HepG2 (cell line): Measurements from ENCODE around the gene WDR53. TPM values are rescaled to one million over a fixed set of nuclear protein-coding genes. Genes with fewer than 3 reads are reported as not detected.

Source experiments
- BHLHE40 ChIP-seq: IDR thresholded peaks from 2 replicates; pipeline ENCODE4 v1.6.1; 2011; ENCODE audit warnings: low read length, improper control_type of control experiment
- CREM ChIP-seq, 2 experiments: sonication (generic) in 1 of 2; formaldehyde crosslinking in 1 of 2; IDR thresholded peaks; 2 replicates each; pipeline versions ENCODE4 v1.4.0 to v1.6.1; 2016 to 2020; ENCODE audit warnings: antibody characterized with exemption in 1 of 2, mild to moderate bottlenecking in 1 of 2, missing genetic modification reagents in 1 of 2
- GLI4 ChIP-seq: sonication (generic); formaldehyde crosslinking; IDR thresholded peaks from 2 replicates; pipeline ENCODE4 v1.5.1; 2020; ENCODE audit warnings: missing genetic modification reagents, mild to moderate bottlenecking, moderate library complexity, borderline replicate concordance
- HMG20B ChIP-seq: conservative IDR thresholded peaks from 2 replicates; pipeline ENCODE4 v1.6.1; 2016; ENCODE audit warnings: missing genetic modification reagents, missing compliant biosample characterization
- HOXA5 ChIP-seq: sonication (generic); formaldehyde crosslinking; IDR thresholded peaks from 2 replicates; pipeline ENCODE4 v1.4.0; 2020; ENCODE audit warnings: missing genetic modification reagents
- KDM2A ChIP-seq: sonication (generic); formaldehyde crosslinking; IDR thresholded peaks from 2 replicates; pipeline ENCODE4 v1.4.0; 2020; ENCODE audit warnings: low read depth, missing genetic modification reagents, borderline replicate concordance
- MAF1 ChIP-seq: sonication (generic); formaldehyde crosslinking; IDR thresholded peaks from 2 replicates; pipeline ENCODE4 v1.5.0; 2020; ENCODE audit warnings: missing genetic modification reagents, borderline replicate concordance
- MAFK ChIP-seq, 2 experiments: IDR thresholded peaks in 1 of 2; conservative IDR thresholded peaks in 1 of 2; 2 replicates each; pipeline ENCODE4 v1.6.1; 2011; ENCODE audit warnings: improper control_type of control experiment in 2 of 2, low read length in 2 of 2
- MIXL1 ChIP-seq: IDR thresholded peaks from 2 replicates; pipeline ENCODE4 v1.6.1; 2016
- NR2F2 ChIP-seq: IDR thresholded peaks from 2 replicates; pipeline ENCODE4 v1.6.1; 2012; ENCODE audit warnings: low read depth, inconsistent platforms, borderline replicate concordance
- RARG ChIP-seq: sonication (generic); formaldehyde crosslinking; IDR thresholded peaks from 2 replicates; pipeline ENCODE4 v1.4.0; 2020; ENCODE audit warnings: low read depth, mild to moderate bottlenecking, missing genetic modification reagents
- SIN3B ChIP-seq: fragments of 150-350 bp; IDR thresholded peaks from 2 replicates; pipeline ENCODE4 v1.6.1; 2014; ENCODE audit warnings: low read length
- TFAP4 ChIP-seq: sonication (generic); IDR thresholded peaks from 2 replicates; pipeline ENCODE4 v1.6.1; 2016; ENCODE audit warnings: low read depth, borderline replicate concordance
- ZBTB8A ChIP-seq: sonication (generic); formaldehyde crosslinking; IDR thresholded peaks from 2 replicates; pipeline ENCODE4 v1.4.0; 2020; ENCODE audit warnings: mild to moderate bottlenecking, low read depth, missing genetic modification reagents, borderline replicate concordance
- ZNF264 ChIP-seq: sonication (generic); formaldehyde crosslinking; IDR thresholded peaks from 2 replicates; pipeline ENCODE4 v1.4.0; 2020; ENCODE audit warnings: missing genetic modification reagents
- ZNF335 ChIP-seq: sonication (generic); formaldehyde crosslinking; IDR thresholded peaks from 2 replicates; pipeline ENCODE4 v1.4.0; 2020; ENCODE audit warnings: missing genetic modification reagents
- ZNF431 ChIP-seq: sonication (generic); formaldehyde crosslinking; IDR thresholded peaks from 2 replicates; pipeline ENCODE4 v1.9.0; 2022; ENCODE audit warnings: missing genetic modification reagents, low read depth, mild to moderate bottlenecking, borderline replicate concordance
- ZNF513 ChIP-seq: sonication (generic); formaldehyde crosslinking; conservative IDR thresholded peaks from 2 replicates; pipeline ENCODE4 v1.5.0; 2020; ENCODE audit warnings: missing genetic modification reagents
- ZNF564 ChIP-seq: sonication (generic); formaldehyde crosslinking; IDR thresholded peaks from 2 replicates; pipeline ENCODE4 v1.8.1; 2023; ENCODE audit warnings: mild to moderate bottlenecking, missing genetic modification reagents
- ZNF567 ChIP-seq: sonication (generic); formaldehyde crosslinking; IDR thresholded peaks from 2 replicates; pipeline ENCODE4 v1.8.1; 2023; ENCODE audit warnings: mild to moderate bottlenecking, missing genetic modification reagents, borderline replicate concordance
- ZNF580 ChIP-seq: IDR thresholded peaks from 2 replicates; pipeline ENCODE4 v1.6.1; 2016; ENCODE audit warnings: low read depth, borderline replicate concordance
- ZNF768 ChIP-seq: sonication (generic); formaldehyde crosslinking; IDR thresholded peaks from 2 replicates; pipeline ENCODE4 v1.4.0; 2020; ENCODE audit warnings: missing genetic modification reagents
- ZNF784 ChIP-seq: sonication (generic); formaldehyde crosslinking; IDR thresholded peaks from 2 replicates; pipeline ENCODE4 v1.5.1; 2020; ENCODE audit warnings: missing genetic modification reagents, mild to moderate bottlenecking, borderline replicate concordance
- ZSCAN21 ChIP-seq: sonication (generic); formaldehyde crosslinking; IDR thresholded peaks from 2 replicates; pipeline ENCODE4 v1.8.0; 2022; ENCODE audit warnings: mild to moderate bottlenecking, missing genetic modification reagents, moderate library complexity, borderline replicate concordance
- polyA plus RNA-seq, 8 experiments: library from polyadenylated mRNA; depleted of rRNA in 3 of 8; stranded (reverse) in 7 of 8; unstranded in 1 of 8; fragments of >200 nt; fragmentation: Illumina TruSeq in 4 of 8; extraction: Trizol in 4 of 8; gene quantifications; 2 replicates each; pipeline versions ENCODE4 v1.2.1 to v1.2.3, GENCODE V29; 2011 to 2016; ENCODE audit warnings: low read depth in 4 of 8, missing spikeins in 1 of 8, mixed read lengths in 1 of 8; ENCODE audit not compliant: insufficient read depth in 1 of 8
- total RNA-seq, 5 experiments: library from RNA; depleted of rRNA; stranded (reverse); fragments of >200 nt; fragmentation: Illumina TruSeq; extraction: Trizol; gene quantifications; 2 replicates each; pipeline ENCODE4 v1.2.3, GENCODE V29; 2016; ENCODE audit warnings: low read depth in 1 of 5

WDR53 gene
- total and polyA plus RNA-seq, 2 of the 13 experiments (the other 11 are each of a cell fraction or from before 2014, with no cell fraction given): 3.5 to 7.7 TPM

- TF ChIP-seq ZNF580 (CRISPR knock-in tag) (peak; percentile 89), SIN3B (peak; percentile 94), NR2F2 (no peak), HMG20B (CRISPR knock-in tag) (0 out of 2 replicates have a peak, but pooled peaks have one; percentile 22), TFAP4 (peak; percentile 45; the same call in 1 of the 2 replicates), KDM2A (peak; percentile 96), ZNF567 (CRISPR knock-in tag) (0 out of 2 replicates have a peak, but pooled peaks have one; percentile 46), ZNF513 (peak; percentile 52; the same call in 1 of the 2 replicates), BHLHE40 (peak; percentile 38; the same call in 1 of the 2 replicates), MAF1 (peak; percentile 68; the same call in 1 of the 2 replicates), GLI4 (CRISPR knock-in tag) (0 out of 2 replicates have a peak, but pooled peaks have one; percentile 34), CREM (IDR thresholded peaks at IDR 0.05) (peak; percentile 99), CREM (CRISPR knock-in tag; IDR thresholded peaks at IDR 0.05) (peak; percentile 95), ZSCAN21 (peak; percentile 91), ZNF335 (CRISPR knock-in tag) (0 out of 2 replicates have a peak, but pooled peaks have one; percentile 22), ZBTB8A (no peak), MIXL1 (CRISPR knock-in tag) (peak; percentile 71; the same call in 1 of the 2 replicates), ZNF768 (CRISPR knock-in tag) (peak; percentile 62), ZNF784 (CRISPR knock-in tag) (peak; percentile 91), ZNF264 (0 out of 2 replicates have a peak, but pooled peaks have one; percentile 45), ZNF564 (CRISPR knock-in tag) (peak; percentile 49; the same call in 1 of the 2 replicates), RARG (CRISPR knock-in tag) (no peak), HOXA5 (CRISPR knock-in tag) (0 out of 2 replicates have a peak, but pooled peaks have one; percentile 57), MAFK (conservative IDR thresholded peaks at IDR 0.05 in 1 of 2, IDR thresholded peaks at IDR 0.05 in 1 of 2; ENCODE audit: low read length in 2 of 2) (no peak), ZNF431 (CRISPR knock-in tag) (peak; percentile 82)
These were observed at the start of gene WDR53, which contains the start of gene FBXO45 (continued) for GRCh38 chr3:196568246-196569002.
